ENCODE measurements around the gene MAD1L1.

MAD1L1 gene

DNA sequence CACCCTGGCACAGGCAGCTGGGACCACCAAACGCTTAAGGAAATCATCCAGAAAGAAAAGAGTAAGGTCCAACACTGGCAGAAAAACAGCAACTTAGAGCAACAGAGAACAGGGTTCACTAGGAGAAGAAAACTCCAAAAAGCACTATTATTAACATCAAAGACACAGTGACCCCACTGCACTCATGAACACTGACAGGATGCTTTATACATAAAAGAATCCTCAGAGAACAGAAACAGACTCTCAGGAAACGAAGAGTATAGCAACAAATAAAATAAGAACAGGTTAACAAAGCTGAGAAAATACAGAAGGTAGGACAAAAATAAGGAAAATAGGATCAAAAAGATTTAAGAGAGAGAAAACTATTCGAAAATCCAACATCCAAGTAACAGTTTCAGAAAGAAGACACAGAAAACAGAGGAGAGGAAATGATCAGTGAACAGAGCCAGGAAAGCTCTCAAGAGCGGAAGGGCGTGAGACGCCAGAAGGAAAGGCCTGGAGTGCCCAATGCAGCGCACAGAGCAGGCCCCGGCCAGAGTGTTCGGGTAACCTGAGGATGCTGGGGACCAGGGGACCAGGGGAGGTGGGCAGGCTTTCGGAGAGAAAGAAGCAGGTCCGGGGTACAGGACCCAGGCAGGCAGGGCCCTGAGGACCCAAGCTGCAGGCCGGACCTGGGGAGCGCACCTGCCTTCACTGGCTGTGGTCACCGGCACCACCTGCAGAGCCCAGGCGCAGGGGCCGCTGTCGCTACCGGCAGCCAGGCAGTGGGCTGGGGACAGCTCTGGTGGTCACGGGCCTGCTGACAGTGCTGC, 258.2 kb downstream of the MAD1L1 start:
- no peak for ATAC-seq (ENCODE audit: insufficient read depth, low read depth)
- H2AFZ ChIP-seq (ENCODE audit: low read depth, low read length): no peak overlapping the region
- H3K27ac ChIP-seq (ENCODE audit: low read length): no peak overlapping the region
- peaks cover 44% of the 10 kb centered on the region for H3K36me3 ChIP-seq (ENCODE audit: insufficient read depth, low read length)
- no peak overlapping the region for H3K9ac ChIP-seq (ENCODE audit: low read depth, low read length)
- no peak overlapping the region for H3K4me2 ChIP-seq (ENCODE audit: insufficient read depth, low read length)
- no peak overlapping the region for H3K4me3 ChIP-seq (ENCODE audit: low read depth in 1 of 2, low read length in 2 of 2)
- H3K79me2 ChIP-seq (ENCODE audit: insufficient read depth, low read length): no peaks in the 10 kb centered on the region
- DNase-seq: no peak
- TF ChIP-seq, protein P1, sequence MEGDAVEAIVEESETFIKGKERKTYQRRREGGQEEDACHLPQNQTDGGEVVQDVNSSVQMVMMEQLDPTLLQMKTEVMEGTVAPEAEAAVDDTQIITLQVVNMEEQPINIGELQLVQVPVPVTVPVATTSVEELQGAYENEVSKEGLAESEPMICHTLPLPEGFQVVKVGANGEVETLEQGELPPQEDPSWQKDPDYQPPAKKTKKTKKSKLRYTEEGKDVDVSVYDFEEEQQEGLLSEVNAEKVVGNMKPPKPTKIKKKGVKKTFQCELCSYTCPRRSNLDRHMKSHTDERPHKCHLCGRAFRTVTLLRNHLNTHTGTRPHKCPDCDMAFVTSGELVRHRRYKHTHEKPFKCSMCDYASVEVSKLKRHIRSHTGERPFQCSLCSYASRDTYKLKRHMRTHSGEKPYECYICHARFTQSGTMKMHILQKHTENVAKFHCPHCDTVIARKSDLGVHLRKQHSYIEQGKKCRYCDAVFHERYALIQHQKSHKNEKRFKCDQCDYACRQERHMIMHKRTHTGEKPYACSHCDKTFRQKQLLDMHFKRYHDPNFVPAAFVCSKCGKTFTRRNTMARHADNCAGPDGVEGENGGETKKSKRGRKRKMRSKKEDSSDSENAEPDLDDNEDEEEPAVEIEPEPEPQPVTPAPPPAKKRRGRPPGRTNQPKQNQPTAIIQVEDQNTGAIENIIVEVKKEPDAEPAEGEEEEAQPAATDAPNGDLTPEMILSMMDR (IDR thresholded peaks at IDR 0.05; ENCODE audit: borderline replicate concordance, extremely low read depth, low read length, poor library complexity, severe bottlenecking): no peak
- no peak for TF ChIP-seq EZH2 (IDR thresholded peaks at IDR 0.05; ENCODE audit: borderline replicate concordance, low read depth, low read length, severe bottlenecking)
- no peaks in the 10 kb centered on the region for H3K27me3 ChIP-seq (ENCODE audit: insufficient read depth, low read length, poor library complexity)
- no peaks in the 10 kb centered on the region for H3K9me3 ChIP-seq (ENCODE audit: insufficient read depth, low read length, severe bottlenecking)
- no peaks in the 10 kb centered on the region for H3K4me1 ChIP-seq (ENCODE audit: insufficient read depth, low read length)
- H4K20me1 ChIP-seq (ENCODE audit: insufficient read depth, low read length): peaks cover 14% of the 10 kb centered on the region

DNA sequence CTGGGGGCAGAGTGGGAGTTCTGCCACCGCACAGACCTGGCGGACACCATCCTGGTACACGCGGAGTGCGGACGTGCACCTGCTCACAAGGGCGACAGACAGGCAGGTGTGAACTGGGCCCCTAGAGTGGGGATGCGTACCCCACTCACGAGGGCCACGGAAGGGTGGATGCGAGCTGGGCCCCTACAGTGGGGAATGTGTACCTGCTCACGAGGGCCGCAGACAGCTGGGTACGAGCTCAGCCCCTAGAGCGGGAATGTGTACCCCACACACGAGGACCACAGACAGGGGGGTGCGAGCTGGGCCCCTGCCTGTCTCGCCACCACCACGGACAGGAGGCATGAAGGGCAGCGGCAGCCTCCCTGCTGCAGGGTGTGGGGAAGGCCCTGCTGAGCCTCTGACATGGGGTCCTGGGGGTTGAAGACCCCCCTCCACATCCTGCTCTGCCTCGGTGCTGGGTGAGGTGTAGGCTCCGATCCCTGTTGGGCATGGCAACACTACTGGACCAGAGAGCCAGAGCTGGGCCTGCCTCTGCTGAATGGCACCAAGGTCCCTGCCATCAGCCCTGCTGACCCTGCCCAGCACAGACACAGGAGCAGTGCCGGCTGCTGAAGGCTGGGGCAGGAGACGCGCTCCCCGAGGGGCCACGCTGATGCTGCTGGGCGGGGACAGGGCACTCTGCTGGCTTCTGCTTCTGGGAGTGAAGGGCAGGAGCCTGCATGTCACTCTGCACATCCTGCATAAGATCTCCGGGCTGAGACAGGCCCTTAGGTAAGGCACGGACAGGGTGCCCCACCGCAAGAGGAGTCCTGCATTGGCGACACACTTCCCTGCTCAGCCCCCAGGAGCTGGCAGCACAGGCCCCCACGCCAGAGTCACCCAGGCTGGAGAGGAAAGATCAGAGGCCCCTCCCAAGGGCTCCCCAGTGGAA, 259.2 kb downstream of the MAD1L1 start:
- H3K4me1 ChIP-seq (ENCODE audit: insufficient read depth, low read length): no peaks in the 10 kb centered on the region
- ATAC-seq (ENCODE audit: insufficient read depth, low read depth): no peak
- no peak overlapping the region for H2AFZ ChIP-seq (ENCODE audit: low read depth, low read length)
- no peak overlapping the region for H3K9ac ChIP-seq (ENCODE audit: low read depth, low read length)
- H3K79me2 ChIP-seq (ENCODE audit: insufficient read depth, low read length): no peaks in the 10 kb centered on the region
- peaks cover 40% of the 10 kb centered on the region for H3K36me3 ChIP-seq (ENCODE audit: insufficient read depth, low read length)
- H3K27me3 ChIP-seq (ENCODE audit: insufficient read depth, low read length, poor library complexity): no peaks in the 10 kb centered on the region
- H3K4me3 ChIP-seq (ENCODE audit: low read depth in 1 of 2, low read length in 2 of 2): no peak overlapping the region
- H3K9me3 ChIP-seq (ENCODE audit: insufficient read depth, low read length, severe bottlenecking): no peaks in the 10 kb centered on the region
- peaks cover 14% of the 10 kb centered on the region for H4K20me1 ChIP-seq (ENCODE audit: insufficient read depth, low read length)
- TF ChIP-seq, protein P1 (IDR thresholded peaks at IDR 0.05; ENCODE audit: borderline replicate concordance, extremely low read depth, low read length, poor library complexity, severe bottlenecking): no peak
- H3K4me2 ChIP-seq (ENCODE audit: insufficient read depth, low read length): no peak overlapping the region
- no peak overlapping the region for H3K27ac ChIP-seq (ENCODE audit: low read length)
- DNase-seq: no peak

DNA sequence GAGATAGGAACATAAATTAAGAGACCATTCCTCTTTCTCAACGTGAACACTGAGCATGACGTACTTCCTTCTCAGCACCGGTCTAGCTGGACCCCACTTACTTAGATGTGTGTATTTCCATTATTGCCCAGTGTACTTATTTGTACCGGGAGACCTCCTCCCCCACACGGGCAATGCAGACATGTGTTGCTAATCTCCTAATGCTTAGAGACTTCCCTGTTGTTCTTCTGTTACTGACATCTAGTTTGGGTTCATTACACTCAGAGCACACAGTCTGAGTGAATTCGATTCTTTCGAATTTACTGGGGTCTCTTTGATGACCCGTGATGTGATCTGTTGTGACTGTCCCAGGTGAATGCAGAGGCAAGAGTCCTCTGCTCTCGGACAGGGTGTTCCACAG, 260.0 kb downstream of the MAD1L1 start:
- DNase-seq: no peak
- H3K4me3 ChIP-seq (ENCODE audit: low read depth in 1 of 2, low read length in 2 of 2): no peak overlapping the region
- H3K9ac ChIP-seq (ENCODE audit: low read depth, low read length): no peak overlapping the region
- peaks cover 21% of the 10 kb centered on the region for H4K20me1 ChIP-seq (ENCODE audit: insufficient read depth, low read length)
- H2AFZ ChIP-seq (ENCODE audit: low read depth, low read length): no peak overlapping the region
- no peaks in the 10 kb centered on the region for H3K4me1 ChIP-seq (ENCODE audit: insufficient read depth, low read length)
- no peak for ATAC-seq (ENCODE audit: insufficient read depth, low read depth)
- H3K36me3 ChIP-seq (ENCODE audit: insufficient read depth, low read length): peaks cover 41% of the 10 kb centered on the region
- no peak overlapping the region for H3K27ac ChIP-seq (ENCODE audit: low read length)
- TF ChIP-seq, protein P1 (IDR thresholded peaks at IDR 0.05; ENCODE audit: borderline replicate concordance, extremely low read depth, low read length, poor library complexity, severe bottlenecking): no peak
- TF ChIP-seq EZH2 (IDR thresholded peaks at IDR 0.05; ENCODE audit: borderline replicate concordance, low read depth, low read length, severe bottlenecking): no peak
- H3K9me3 ChIP-seq (ENCODE audit: insufficient read depth, low read length, severe bottlenecking): no peaks in the 10 kb centered on the region
- no peaks in the 10 kb centered on the region for H3K79me2 ChIP-seq (ENCODE audit: insufficient read depth, low read length)
- H3K4me2 ChIP-seq (ENCODE audit: insufficient read depth, low read length): no peak overlapping the region
- no peaks in the 10 kb centered on the region for H3K27me3 ChIP-seq (ENCODE audit: insufficient read depth, low read length, poor library complexity)

Data from DND-41 (cell line).